Tibial nerve (tissue), 4 donors: ENCODE data around the gene RAB4A. TPM values are rescaled to one million over a fixed set of nuclear protein-coding genes. Genes with fewer than 3 reads are reported as not detected.

Experiments
- DNase-seq, 2 donors: peaks; one replicate each; pipeline ENCODE4 v3.0.0-alpha.2; 2019; ENCODE audit warnings: low spot score in 2 of 2
- H3K27ac ChIP-seq, 4 donors: fragments of 200-600 bp; sonication (generic) in 3 of 4; one replicate each; pipeline ENCODE4 v1.5.1; 2017 to 2019; ENCODE audit warnings: mild to moderate bottlenecking in 1 of 4
- H3K27me3 ChIP-seq, 2 donors: fragments of 200-600 bp; sonication (generic) in 1 of 2; one replicate each; pipeline versions ENCODE4 v1.5.1 to v1.6.0; 2017 to 2019
- H3K36me3 ChIP-seq, 3 donors: fragments of 200-600 bp; sonication (generic); one replicate each; pipeline ENCODE4 v1.5.1; 2018 to 2019
- H3K4me1 ChIP-seq, 4 donors: fragments of 200-600 bp; sonication (generic) in 3 of 4; one replicate each; pipeline ENCODE4 v1.5.1; 2017 to 2019
- H3K4me3 ChIP-seq, 4 donors: fragments of 200-600 bp; sonication (generic) in 3 of 4; one replicate each; pipeline ENCODE4 v1.5.1; 2017 to 2019; ENCODE audit warnings: mild to moderate bottlenecking in 1 of 4, moderate library complexity in 1 of 4
- H3K9me3 ChIP-seq, 4 donors: fragments of 200-600 bp; sonication (generic) in 3 of 4; one replicate each; pipeline ENCODE4 v1.5.1; 2017 to 2019
- CTCF ChIP-seq, 5 experiments: fragments of 200-600 bp in 3 of 5; fragments of 450-650 bp in 2 of 5; sonication (generic) in 3 of 5; IDR thresholded peaks; one replicate each; pipeline ENCODE4 v1.5.1; 2016 to 2019; ENCODE audit warnings: antibody characterized with exemption in 5 of 5, mild to moderate bottlenecking in 3 of 5, moderate library complexity in 2 of 5
- EP300 ChIP-seq, 2 donors: sonication (generic); formaldehyde crosslinking; IDR thresholded peaks; one replicate each; pipeline ENCODE4 v1.6.1; 2017; ENCODE audit warnings: antibody characterized with exemption in 2 of 2, mild to moderate bottlenecking in 1 of 2
- POLR2A ChIP-seq, 2 donors: fragments of 450-650 bp; IDR thresholded peaks; one replicate each; pipeline ENCODE4 v1.6.1; 2017; ENCODE audit warnings: antibody characterized with exemption in 2 of 2, mild to moderate bottlenecking in 2 of 2, moderate library complexity in 2 of 2
- WGBS, 2 donors: methylation state at CpG; one replicate each; pipeline ENCODE4 v1.1.5; 2018; 5-methylcytosine and 5-hydroxymethylcytosine counted together
- total RNA-seq, 4 donors: library from RNA; depleted of rRNA; stranded (reverse); fragments of >200 nt; gene quantifications; one replicate each; pipeline ENCODE4 v1.1.0, GENCODE V29; 2016

The RAB4A gene
- total RNA-seq, 4 donors from 2014 or later: 16.2 to 41.3 (median 31.2) TPM

- H3K4me3 ChIP-seq: no peak overlapping the region
- no peak for DNase-seq
- H3K9me3 ChIP-seq: no peaks in the 10 kb centered on the region
- H3K27me3 ChIP-seq: no peaks in the 10 kb centered on the region
- TF ChIP-seq EP300 (IDR thresholded peaks at IDR 0.05) (no peak), CTCF (IDR thresholded peaks at IDR 0.05) (no peak), POLR2A (IDR thresholded peaks at IDR 0.05) (no peak)
- H3K36me3 ChIP-seq: peaks cover 0 to 55% (median 0%) of the 10 kb centered on the region in 3 donors
- WGBS, 2 donors: 85% methylated on average over 2 of the region's 2 CpGs
- H3K4me1 ChIP-seq: no peaks in the 10 kb centered on the region
- no peak overlapping the region for H3K27ac ChIP-seq
Observed at GRCh38 chr1:229309684-229310083, 38.8 kb downstream of the RAB4A start.

- no peak for DNase-seq
- TF ChIP-seq EP300 (IDR thresholded peaks at IDR 0.05) (no peak), POLR2A (IDR thresholded peaks at IDR 0.05) (no peak), CTCF (IDR thresholded peaks at IDR 0.05) (no peak)
- Histone ChIP-seq H3K4me3 (no peak overlapping the region), H3K27me3 (no peaks in the 10 kb centered on the region), H3K4me1 (no peaks in the 10 kb centered on the region), H3K9me3 (no peaks in the 10 kb centered on the region), H3K27ac (no peak overlapping the region), H3K36me3 (peaks cover 0 to 55% (median 0%) of the 10 kb centered on the region in 3 donors)
- WGBS, 2 donors: 60 to 71% methylated on average over 6 of the region's 6 CpGs
Observed at GRCh38 chr1:229310833-229311232, 39.9 kb downstream of the RAB4A start.

GRCh38 chr1:229316166-229316565 lies 45.3 kb downstream of the RAB4A start:
- Histone ChIP-seq H3K9me3 (no peaks in the 10 kb centered on the region), H3K27ac (no peak overlapping the region), H3K36me3 (peaks cover 0 to 43% (median 12%) of the 10 kb centered on the region in 3 donors), H3K27me3 (no peaks in the 10 kb centered on the region), H3K4me3 (no peak overlapping the region), H3K4me1 (no peaks in the 10 kb centered on the region)
- DNase-seq: no peak
- 89 to 91% methylated on average over 2 of the region's 2 CpGs for WGBS, 2 donors
- TF ChIP-seq CTCF (IDR thresholded peaks at IDR 0.05) (no peak), POLR2A (IDR thresholded peaks at IDR 0.05) (no peak)

GRCh38 chr1:229318056-229318455 lies 47.1 kb downstream of the RAB4A start:
- TF ChIP-seq CTCF (IDR thresholded peaks at IDR 0.05) (no peak), EP300 (IDR thresholded peaks at IDR 0.05) (no peak), POLR2A (IDR thresholded peaks at IDR 0.05) (no peak)
- Histone ChIP-seq H3K4me3 (no peak overlapping the region), H3K4me1 (no peaks in the 10 kb centered on the region), H3K27me3 (no peaks in the 10 kb centered on the region), H3K36me3 (peaks cover 0 to 53% (median 12%) of the 10 kb centered on the region in 3 donors), H3K27ac (no peak overlapping the region), H3K9me3 (no peaks in the 10 kb centered on the region)
- 45 to 63% methylated on average over 4 of the region's 4 CpGs for WGBS, 2 donors
- no peak for DNase-seq

- peaks cover 0 to 57% (median 12%) of the 10 kb centered on the region in 3 donors for H3K36me3 ChIP-seq
Observed at GRCh38 chr1:229319487-229319886, 48.6 kb downstream of the RAB4A start.

More at GRCh38 chr1:229319487-229319886, 48.6 kb downstream of the RAB4A start:
- no peak for DNase-seq
- Histone ChIP-seq H3K4me3 (no peak overlapping the region), H3K27ac (no peak overlapping the region), H3K4me1 (peaks cover 0 to 4% (median 0%) of the 10 kb centered on the region in 4 donors), H3K27me3 (no peaks in the 10 kb centered on the region), H3K9me3 (no peaks in the 10 kb centered on the region)
- WGBS, 2 donors: 91 to 93% methylated on average over 7 of the region's 7 CpGs
- TF ChIP-seq EP300 (IDR thresholded peaks at IDR 0.05): no peak
- no peak for TF ChIP-seq POLR2A (IDR thresholded peaks at IDR 0.05)
- no peak for TF ChIP-seq CTCF (IDR thresholded peaks at IDR 0.05)
